GM12801 (cell line): ENCODE results near the gene CLEC2D.

Experiments
- TF ChIP-seq, protein P1 (sequence below): IDR thresholded peaks from one replicate; pipeline ENCODE4 v1.5.1; 2011; ENCODE audit warnings: control low read depth; ENCODE audit not compliant: insufficient read length; ENCODE audit errors: extremely low read depth

CLEC2D gene

DNA sequence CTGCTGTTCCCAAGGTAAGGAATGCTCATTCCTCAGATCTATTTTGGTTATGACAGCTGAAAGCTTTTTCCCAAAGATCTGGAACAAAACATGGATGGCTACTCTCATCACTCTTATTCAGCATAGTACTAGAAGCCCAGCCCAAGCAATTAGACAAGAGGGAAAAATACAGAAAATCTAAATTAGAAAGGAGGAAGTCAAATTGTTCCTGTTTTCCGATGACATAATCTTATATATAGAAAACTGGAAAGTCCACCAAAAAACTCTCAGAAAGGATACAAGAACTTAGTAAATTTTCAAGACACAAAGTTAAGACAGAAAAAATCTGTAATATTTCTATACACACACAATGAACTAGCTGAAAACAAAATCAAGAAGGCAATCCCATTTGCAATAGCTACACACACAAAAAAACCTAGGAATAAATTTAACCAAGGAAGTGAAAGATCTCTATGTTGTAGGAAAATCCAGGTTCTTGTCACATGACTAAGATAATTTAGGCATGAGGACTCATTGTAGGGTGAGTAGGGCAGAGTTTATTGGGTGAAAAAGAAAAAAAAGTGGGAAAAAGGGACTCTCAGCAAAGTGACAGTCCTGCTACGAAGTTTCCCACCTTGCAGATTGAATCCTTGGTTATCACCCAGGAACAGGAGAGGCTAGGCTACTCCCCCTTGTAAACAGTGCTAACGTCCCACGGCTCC lies 33.2 kb upstream of the CLEC2D start:
- TF ChIP-seq, protein P1, sequence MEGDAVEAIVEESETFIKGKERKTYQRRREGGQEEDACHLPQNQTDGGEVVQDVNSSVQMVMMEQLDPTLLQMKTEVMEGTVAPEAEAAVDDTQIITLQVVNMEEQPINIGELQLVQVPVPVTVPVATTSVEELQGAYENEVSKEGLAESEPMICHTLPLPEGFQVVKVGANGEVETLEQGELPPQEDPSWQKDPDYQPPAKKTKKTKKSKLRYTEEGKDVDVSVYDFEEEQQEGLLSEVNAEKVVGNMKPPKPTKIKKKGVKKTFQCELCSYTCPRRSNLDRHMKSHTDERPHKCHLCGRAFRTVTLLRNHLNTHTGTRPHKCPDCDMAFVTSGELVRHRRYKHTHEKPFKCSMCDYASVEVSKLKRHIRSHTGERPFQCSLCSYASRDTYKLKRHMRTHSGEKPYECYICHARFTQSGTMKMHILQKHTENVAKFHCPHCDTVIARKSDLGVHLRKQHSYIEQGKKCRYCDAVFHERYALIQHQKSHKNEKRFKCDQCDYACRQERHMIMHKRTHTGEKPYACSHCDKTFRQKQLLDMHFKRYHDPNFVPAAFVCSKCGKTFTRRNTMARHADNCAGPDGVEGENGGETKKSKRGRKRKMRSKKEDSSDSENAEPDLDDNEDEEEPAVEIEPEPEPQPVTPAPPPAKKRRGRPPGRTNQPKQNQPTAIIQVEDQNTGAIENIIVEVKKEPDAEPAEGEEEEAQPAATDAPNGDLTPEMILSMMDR = no peak

DNA sequence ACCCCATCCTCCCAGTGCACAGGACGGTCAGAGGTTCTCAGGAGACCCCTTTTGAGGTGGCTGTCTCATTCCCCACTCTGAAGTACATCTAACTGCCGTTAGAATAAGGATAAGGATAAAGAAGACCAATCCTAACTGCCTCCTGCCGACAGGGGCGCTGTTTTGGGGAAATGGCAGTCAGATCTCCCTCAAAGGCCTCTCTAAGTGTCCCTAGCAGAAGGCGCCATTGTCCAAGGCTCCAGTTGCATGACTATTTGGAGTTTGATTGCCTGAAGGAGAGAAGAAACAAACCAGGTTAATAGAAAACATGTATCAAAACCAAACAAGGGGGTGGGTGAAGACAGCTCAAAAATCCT lies 32.7 kb upstream of the CLEC2D start:
- TF ChIP-seq, protein P1 = no peak

DNA sequence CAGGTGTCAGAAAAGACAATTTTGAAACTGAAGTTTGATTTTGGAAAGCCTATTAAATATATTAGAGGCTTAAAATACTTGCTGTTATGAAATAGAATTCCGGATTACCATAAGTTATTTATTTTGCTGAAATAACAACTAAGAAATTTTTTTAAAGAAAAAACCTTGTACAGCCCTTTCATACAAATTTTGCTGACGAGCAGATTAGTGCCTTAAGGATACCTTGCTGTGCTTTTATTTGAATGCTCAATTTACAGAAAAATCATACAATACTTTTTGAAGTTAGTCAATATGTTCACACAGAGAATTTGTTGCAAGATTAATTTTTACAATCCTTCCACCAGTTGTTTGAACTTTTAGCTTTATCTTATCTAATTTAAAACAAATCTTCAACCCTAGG lies 29.5 kb upstream of the CLEC2D start:
- TF ChIP-seq, protein P1 = no peak

DNA sequence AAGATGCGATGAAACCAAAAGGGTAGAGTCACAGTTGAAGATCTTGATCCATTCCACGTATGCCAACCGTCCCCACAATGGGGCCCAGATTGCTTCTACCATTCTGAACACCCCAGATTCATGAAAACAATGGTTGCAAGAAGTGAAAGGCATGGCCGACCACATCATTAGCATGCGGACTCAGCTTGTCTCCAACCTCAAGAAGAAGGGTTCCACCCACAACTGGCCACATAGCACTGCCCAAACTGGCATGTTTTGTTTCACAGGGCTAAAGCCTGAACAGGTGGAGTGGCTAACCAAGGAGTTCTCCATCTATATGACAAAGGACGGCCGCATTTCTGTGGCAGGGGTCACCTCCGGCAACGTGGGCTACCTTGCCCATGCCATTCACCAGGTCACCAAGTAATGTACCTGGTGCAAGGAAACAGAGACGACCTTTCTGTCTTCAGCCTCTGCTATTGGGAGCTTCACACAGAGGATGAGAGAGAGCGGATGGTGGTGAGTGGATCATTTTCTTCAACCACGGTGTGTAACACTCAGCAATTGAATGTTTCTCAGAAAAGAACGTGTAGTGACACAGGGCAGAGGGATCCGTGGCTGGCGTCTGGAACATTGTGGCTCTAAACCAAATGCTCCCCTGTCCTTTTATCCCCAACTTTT lies 26.8 kb upstream of the CLEC2D start:
- TF ChIP-seq, protein P1 = no peak

DNA sequence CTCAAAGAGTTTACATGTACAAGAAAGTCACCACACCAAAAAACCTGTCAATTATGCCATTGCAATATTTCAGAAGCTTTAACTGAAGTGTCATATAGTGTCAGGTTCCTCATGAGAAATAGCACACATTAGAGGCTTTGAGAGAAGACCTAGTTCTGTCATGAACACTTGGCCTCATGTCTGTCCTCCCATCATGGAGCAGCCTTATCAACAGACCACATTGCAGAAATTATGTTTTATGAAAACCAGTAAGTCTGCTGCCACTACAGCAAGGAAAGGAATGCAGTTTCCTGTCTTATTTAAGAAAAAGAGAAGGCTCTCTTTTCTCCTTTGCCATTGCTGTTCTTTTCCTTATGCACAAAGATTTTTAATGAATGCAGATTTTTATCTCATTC lies 26.2 kb upstream of the CLEC2D start:
- TF ChIP-seq, protein P1 = no peak

DNA sequence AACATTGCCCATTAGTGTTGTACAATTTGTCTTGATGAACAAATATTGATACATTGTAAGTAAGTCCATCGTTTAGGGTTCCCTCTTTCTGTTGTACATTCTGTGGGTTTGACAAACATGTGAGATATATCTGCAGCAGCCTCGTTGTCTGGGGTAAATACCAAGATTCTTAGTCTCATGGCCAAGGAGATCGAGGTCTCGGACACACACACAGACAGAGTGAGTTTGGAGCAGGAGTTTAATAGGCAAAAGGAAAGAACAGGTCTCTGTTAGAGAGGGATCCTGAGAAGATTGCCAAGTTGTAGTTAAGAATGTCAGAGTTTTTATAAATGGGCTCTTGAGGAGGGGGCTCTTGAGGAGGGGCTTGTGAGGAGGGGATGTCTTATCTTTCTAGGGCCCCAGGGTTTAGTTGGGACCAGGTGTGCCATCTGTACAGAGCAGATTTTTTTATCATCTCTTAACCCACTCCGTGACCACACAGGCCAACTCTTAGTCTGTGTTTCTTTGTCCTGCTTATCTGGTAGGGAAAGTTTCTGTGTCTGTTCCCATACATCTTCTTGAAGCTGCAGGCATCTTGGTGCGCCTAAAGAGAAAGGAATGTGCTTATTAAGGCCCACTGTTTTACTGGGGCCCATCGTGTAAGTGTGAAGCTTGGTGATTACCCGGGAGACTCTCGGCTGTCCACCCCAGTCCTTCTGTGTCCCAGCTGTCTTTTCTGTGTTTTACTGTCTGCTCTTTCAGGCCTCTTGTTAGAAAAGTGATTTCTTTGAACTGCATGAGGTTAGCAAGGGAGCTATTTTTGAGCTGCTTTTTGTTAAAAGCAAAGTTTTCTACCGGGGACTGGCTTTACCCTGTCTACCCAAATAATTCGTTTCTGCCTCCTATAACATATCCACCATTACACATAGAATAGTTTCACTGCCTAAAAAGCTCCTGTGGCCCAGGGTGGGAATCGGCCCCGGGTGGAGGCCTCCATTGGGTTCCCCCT lies 22.4 kb upstream of the CLEC2D start:
- TF ChIP-seq, protein P1 = no peak
